ENCODE results near the gene RNF213. TPM values are rescaled to one million over a fixed set of nuclear protein-coding genes. Genes with fewer than 3 reads are reported as not detected.

Gene RNF213
- total RNA-seq = 52.0 and 103 TPM in 2 replicates

DNA sequence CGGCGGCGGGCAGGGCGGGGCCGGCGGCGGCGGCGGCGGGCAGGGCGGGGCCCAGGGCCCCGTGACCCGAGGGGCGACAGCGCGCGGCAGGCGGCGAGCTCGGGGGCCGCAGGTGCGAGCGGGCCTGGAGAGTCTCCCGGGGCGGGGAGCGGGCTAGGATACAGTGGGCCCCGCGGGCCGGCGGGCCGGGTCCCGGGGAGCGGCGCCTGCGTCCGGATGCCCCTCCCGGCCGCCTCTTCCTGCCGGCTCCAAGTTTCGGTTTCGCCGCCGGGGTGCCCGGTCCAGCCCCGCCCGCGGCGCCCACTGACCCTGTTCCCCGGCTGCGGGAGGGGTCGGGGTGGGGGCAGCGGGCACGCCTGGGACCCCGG lies at the start of gene RNF213:
TSS of gene RNF213 (plus strand) at position 62 of the 368 bp plus-strand sequence. CDS start 2,830 bp downstream, outside the sequence.

DNA sequence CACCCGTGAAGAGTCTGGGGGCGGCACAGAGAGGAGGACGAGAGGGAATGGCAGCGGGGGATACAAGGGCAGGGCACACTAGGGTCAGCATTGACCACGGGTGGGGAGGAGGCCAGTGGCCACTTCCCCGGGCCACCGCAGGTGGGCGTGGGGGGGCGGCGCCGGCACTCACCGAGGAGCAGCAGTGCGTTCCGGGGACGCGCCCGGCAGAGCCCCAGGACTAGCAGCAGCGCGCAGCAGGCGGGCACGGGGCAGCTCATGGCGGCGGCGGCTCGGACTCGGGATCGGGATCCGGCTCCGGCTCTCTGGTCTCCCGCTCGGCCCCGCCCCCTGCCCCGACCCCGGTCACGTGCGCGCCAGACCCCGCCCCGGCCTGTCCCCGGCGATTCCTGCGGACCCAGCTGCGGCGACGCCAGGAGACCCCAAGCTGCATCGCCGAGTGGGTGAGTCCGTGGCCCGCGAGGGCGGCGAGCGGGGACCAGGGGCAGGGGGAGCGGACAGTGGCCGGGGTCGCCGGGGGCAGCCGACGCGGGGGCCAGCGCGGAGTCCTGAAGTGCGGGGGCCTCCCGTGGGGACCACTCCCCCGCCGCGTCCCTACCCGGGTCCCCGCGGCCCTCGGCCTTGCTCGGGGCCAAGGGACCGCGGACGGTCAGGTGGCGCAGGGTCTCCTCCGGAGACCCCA lies 40.5 kb upstream of the RNF213 start, which contains the start of the genes SGSH and SLC26A11:
TSS of gene SGSH (minus strand) at position 280 of the 682 bp plus-strand sequence. CDS start at position 260, 20 bp downstream.
TSS of gene SLC26A11 (plus strand) at position 374 of the 682 bp plus-strand sequence. CDS start 1,134 bp downstream, outside the sequence.

DNA sequence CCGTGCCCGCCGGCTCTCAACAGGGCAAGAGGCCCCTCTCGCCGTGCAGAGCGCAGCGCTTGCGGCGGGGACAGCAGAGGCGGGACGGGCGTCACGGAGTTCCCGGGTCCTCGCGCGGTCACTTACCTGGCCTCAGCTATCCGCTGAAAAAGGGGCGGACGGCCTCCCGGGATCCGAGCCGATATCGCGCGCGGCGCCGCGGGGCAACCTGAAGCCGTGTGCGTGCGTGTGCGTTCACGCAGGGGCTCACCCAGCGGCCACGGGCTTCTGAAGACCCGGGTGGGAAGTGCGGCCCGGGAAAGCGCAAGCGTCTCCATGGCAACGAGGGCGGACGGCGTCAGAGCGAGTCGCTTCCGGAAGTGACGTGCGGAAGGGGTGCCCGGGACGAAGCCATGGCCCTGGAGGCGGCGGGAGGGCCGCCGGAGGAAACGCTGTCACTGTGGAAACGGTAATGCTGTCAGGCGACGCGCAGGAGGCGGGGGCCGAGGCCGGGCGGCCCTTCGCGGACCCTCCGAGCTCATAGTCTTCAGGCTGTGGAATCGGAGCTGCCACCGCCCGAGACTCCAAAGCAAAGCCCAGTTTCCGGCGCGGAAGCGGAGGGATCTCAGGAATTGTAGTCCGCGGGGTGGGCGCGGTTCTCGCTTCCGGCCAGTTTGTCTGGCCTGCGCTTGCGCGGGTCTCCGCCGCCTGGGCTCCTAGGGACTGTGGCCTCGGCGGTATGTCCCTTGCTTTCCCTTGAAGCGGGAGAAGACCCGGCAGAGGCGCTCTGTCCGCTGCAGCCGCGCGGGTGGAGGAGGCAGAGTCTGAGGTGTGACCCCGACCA lies 154.4 kb downstream of the RNF213 start, which contains the start of gene ENDOV:
TSS of gene ENDOV (plus strand) at position 365 of the 823 bp plus-strand sequence. CDS start at position 393, 28 bp downstream.

Other genes starting within 250 kb of the RNF213 start
- gene TBC1D16, start 225.0 kb upstream of the RNF213 start, total RNA-seq = 33.5 and 34.7 TPM in 2 replicates
- 0.43 and 1.2 TPM in 2 replicates for gene CCDC40, start 224.2 kb upstream of the RNF213 start, total RNA-seq
- gene GAA, start 159.3 kb upstream of the RNF213 start, total RNA-seq = 37.3 and 41.4 TPM in 2 replicates
- 135 and 160 TPM in 2 replicates for gene EIF4A3, start 113.7 kb upstream of the RNF213 start, total RNA-seq
- 1.9 and 3.1 TPM in 2 replicates for gene CARD14, start 90.8 kb upstream of the RNF213 start, total RNA-seq
- 3.4 and 5.8 TPM in 2 replicates for gene SGSH, start 40.5 kb upstream of the RNF213 start, total RNA-seq
- gene SLC26A11, start 40.4 kb upstream of the RNF213 start, total RNA-seq = 2.4 and 3.6 TPM in 2 replicates
- gene ENDOV, start 154.3 kb downstream of the RNF213 start, total RNA-seq = 16.4 and 22.2 TPM in 2 replicates
- under 0.01 TPM in 1 of 2 replicates, not detected in the other for gene NPTX1, start 215.8 kb downstream of the RNF213 start, total RNA-seq

All from tracheal epithelial cell (primary cell).